GM23248 (cell line): ENCODE results near the gene SNRPD2. TPM values are rescaled to one million over a fixed set of nuclear protein-coding genes. Genes with fewer than 3 reads are reported as not detected.
A peak's percentile ranks its signal among the peaks of the same experiment; 100 is the strongest.

Experiments used
- DNase-seq: peaks from one replicate; pipeline ENCODE4 v3.0.0-alpha.2; 2015
- H2AFZ ChIP-seq: fragments of 200-600 bp; sonication (generic); 2 replicates; pipeline ENCODE4 v1.6.1; 2016; ENCODE audit warnings: antibody characterized with exemption
- H3F3A ChIP-seq: fragments of 200-600 bp; sonication (generic); 2 replicates; pipeline ENCODE4 v1.6.1; 2016; ENCODE audit warnings: mild to moderate bottlenecking, antibody characterized with exemption, mixed run types; ENCODE audit not compliant: insufficient read depth
- H3K27ac ChIP-seq: fragments of 200-600 bp; sonication (generic); 2 replicates; pipeline ENCODE4 v1.5.1; 2016; ENCODE audit warnings: mild to moderate bottlenecking
- H3K27me3 ChIP-seq: fragments of 200-600 bp; sonication (generic); replicated peaks from 2 replicates; pipeline ENCODE4 v1.6.1; 2016; ENCODE audit warnings: mild to moderate bottlenecking; ENCODE audit not compliant: insufficient read depth
- H3K36me3 ChIP-seq: fragments of 200-600 bp; sonication (generic); 2 replicates; pipeline ENCODE4 v1.6.1; 2016; ENCODE audit warnings: low read depth, mild to moderate bottlenecking
- H3K4me1 ChIP-seq: fragments of 200-600 bp; sonication (generic); 2 replicates; pipeline ENCODE4 v1.6.1; 2016; ENCODE audit warnings: mild to moderate bottlenecking; ENCODE audit not compliant: insufficient read depth
- H3K4me2 ChIP-seq: fragments of 200-600 bp; sonication (generic); one replicate; pipeline ENCODE4 v1.6.1; 2016; ENCODE audit warnings: mild to moderate bottlenecking; ENCODE audit not compliant: unreplicated experiment
- H3K4me3 ChIP-seq: fragments of 200-600 bp; sonication (generic); 2 replicates; pipeline ENCODE4 v1.5.1; 2016; ENCODE audit warnings: mild to moderate bottlenecking
- H3K79me2 ChIP-seq: fragments of 200-600 bp; sonication (generic); 2 replicates; pipeline ENCODE4 v1.6.1; 2016; ENCODE audit warnings: mild to moderate bottlenecking; ENCODE audit not compliant: insufficient read depth
- H3K9ac ChIP-seq: fragments of 200-600 bp; sonication (generic); 2 replicates; pipeline ENCODE4 v1.6.1; 2016; ENCODE audit warnings: mild to moderate bottlenecking
- H3K9me2 ChIP-seq: fragments of 200-600 bp; sonication (generic); 2 replicates; pipeline ENCODE4 v1.6.1; 2016; ENCODE audit warnings: mixed run types, mild to moderate bottlenecking, moderate library complexity; ENCODE audit not compliant: insufficient read depth
- H3K9me3 ChIP-seq: fragments of 200-600 bp; sonication (generic); one replicate; pipeline ENCODE4 v1.6.1; 2017; ENCODE audit warnings: low read depth
- H4K20me1 ChIP-seq: fragments of 200-600 bp; sonication (generic); 2 replicates; pipeline ENCODE4 v1.6.0; 2016; ENCODE audit not compliant: insufficient read depth
- EZH2 ChIP-seq: fragments of 200-600 bp; sonication (generic); IDR thresholded peaks from 2 replicates; pipeline ENCODE4 v1.6.1; 2018; ENCODE audit warnings: antibody characterized with exemption, mild to moderate bottlenecking; ENCODE audit not compliant: insufficient read depth, poor library complexity, severe bottlenecking
- EZH2phosphoT487 ChIP-seq: fragments of 200-600 bp; sonication (generic); IDR thresholded peaks from 2 replicates; pipeline ENCODE4 v1.6.1; 2018; ENCODE audit warnings: antibody characterized with exemption, moderate library complexity, mild to moderate bottlenecking, low read depth; ENCODE audit not compliant: insufficient read depth
- WGBS, 2 experiments: methylation state at CpG; one replicate each; pipeline ENCODE4 v1.1.6; 2015 to 2017; ENCODE audit warnings: low lambda C conversion rate in 2 of 2, low coverage in 1 of 2; ENCODE audit errors: missing lambda C conversion rate in 2 of 2; 5-methylcytosine and 5-hydroxymethylcytosine counted together
- in situ Hi-C: fragments of 300-500 bp; cut with MboI; formaldehyde crosslinking; loops from 2 replicates; pipeline ENCODE4 v1.15.0; 2020
- polyA plus RNA-seq: library from polyadenylated mRNA; unstranded; fragments of >200 nt; fragmentation: Nextera tagmentation; extraction: Ambion mirVana; gene quantifications from 2 replicates; pipeline ENCODE4 v1.2.1, GENCODE V29; 2016
- total RNA-seq: library from RNA; depleted of rRNA; stranded (reverse); fragments of >200 nt; shearing (Covaris generic); gene quantifications from 2 replicates; pipeline ENCODE4 v1.2.3, GENCODE V29; 2014; rRNA removed

SNRPD2 gene
- 129 and 152 TPM in 2 replicates for total RNA-seq
- 544 and 545 TPM in 2 replicates for polyA plus RNA-seq

- H3K36me3 ChIP-seq: peaks cover 12% of the 10 kb centered on the region; the same call in 1 of the 2 replicates
- H3K4me3 ChIP-seq: peak within 1 kb of the TSS; percentile 86
- no peaks in the 10 kb centered on the region for H3K27me3 ChIP-seq
- H3K9me3 ChIP-seq: no peaks in the 10 kb centered on the region
- H3K9me2 ChIP-seq: no peaks in the 10 kb centered on the region
- TF ChIP-seq EZH2 (no peak), EZH2phosphoT487 (no peak)
- H3K79me2 ChIP-seq: peaks cover 35% of the 10 kb centered on the region
- peak within 1 kb of the TSS; percentile 93 for H3K4me2 ChIP-seq
- H3F3A ChIP-seq: no peaks in the 10 kb centered on the region
- peak within 1 kb of the TSS; percentile 92 for H2AFZ ChIP-seq
- 1% methylated on average over 35 to 36 of the region's 36 CpGs for WGBS, 2 experiments
- in situ Hi-C loops: no loop called here
- peaks cover 5% of the 10 kb centered on the region; the same call in 1 of the 2 replicates for H3K4me1 ChIP-seq
- H3K9ac ChIP-seq: peak within 1 kb of the TSS; percentile 95
- no peaks in the 10 kb centered on the region for H4K20me1 ChIP-seq
- H3K27ac ChIP-seq: peak within 1 kb of the TSS; percentile 89
- peak; percentile 98 for DNase-seq
Measured at GRCh38 chr19:45691516-45692186, at the start of gene SNRPD2. SNRPD2 (minus strand) TSS chr19:45691953; CDS start chr19:45691888, 65 bp downstream.

- Histone ChIP-seq H3K9me2 (no peaks in the 10 kb centered on the region), H4K20me1 (no peaks in the 10 kb centered on the region), H3K9me3 (no peaks in the 10 kb centered on the region), H3K36me3 (no peaks in the 10 kb centered on the region), H3K27me3 (no peaks in the 10 kb centered on the region), H3F3A (no peaks in the 10 kb centered on the region), H2AFZ (no peak overlapping the region), H3K9ac (no peak overlapping the region), H3K4me1 (no peaks in the 10 kb centered on the region), H3K4me2 (no peak overlapping the region), H3K4me3 (no peak overlapping the region), H3K79me2 (no peaks in the 10 kb centered on the region), H3K27ac (no peak overlapping the region)
- in situ Hi-C loops: no loop called here
- DNase-seq: no peak
- WGBS, 2 experiments: 84 to 85% methylated on average over 10 of the region's 10 CpGs
- TF ChIP-seq EZH2phosphoT487: no peak
- no peak for TF ChIP-seq EZH2
Measured at GRCh38 chr19:45739498-45740439, 48.0 kb upstream of the SNRPD2 start.

GRCh38 chr19:45733160-45733810, 41.5 kb upstream of the SNRPD2 start, which contains the start of gene MEIOSIN:
MEIOSIN (plus strand) TSS chr19:45733439; CDS start chr19:45735377, 1,938 bp downstream.
- Histone ChIP-seq H3F3A (no peaks in the 10 kb centered on the region), H4K20me1 (no peaks in the 10 kb centered on the region), H3K9me2 (no peaks in the 10 kb centered on the region), H3K9me3 (no peaks in the 10 kb centered on the region), H3K4me2 (no peak within 1 kb of the TSS), H3K27me3 (no peaks in the 10 kb centered on the region), H3K4me3 (no peak within 1 kb of the TSS), H3K79me2 (peaks cover 25% of the 10 kb centered on the region), H3K4me1 (peaks cover 5% of the 10 kb centered on the region; the same call in 1 of the 2 replicates), H3K9ac (no peak within 1 kb of the TSS), H3K36me3 (no peaks in the 10 kb centered on the region), H2AFZ (no peak within 1 kb of the TSS), H3K27ac (no peak within 1 kb of the TSS)
- no peak for DNase-seq
- in situ Hi-C loops: no loop called here
- whole genome bisulfite sequencing, 2 experiments: 90 to 92% methylated on average over 47 to 59 of the region's 59 CpGs
- TF ChIP-seq EZH2phosphoT487 (no peak), EZH2 (no peak)
